Measurements from ENCODE around the gene CADPS. TPM values are rescaled to one million over a fixed set of nuclear protein-coding genes. Genes with fewer than 3 reads are reported as not detected.

CADPS gene
- total and polyA plus RNA-seq, 2 of the 4 experiments (the other 2 are of a cell fraction) = not detected

DNA sequence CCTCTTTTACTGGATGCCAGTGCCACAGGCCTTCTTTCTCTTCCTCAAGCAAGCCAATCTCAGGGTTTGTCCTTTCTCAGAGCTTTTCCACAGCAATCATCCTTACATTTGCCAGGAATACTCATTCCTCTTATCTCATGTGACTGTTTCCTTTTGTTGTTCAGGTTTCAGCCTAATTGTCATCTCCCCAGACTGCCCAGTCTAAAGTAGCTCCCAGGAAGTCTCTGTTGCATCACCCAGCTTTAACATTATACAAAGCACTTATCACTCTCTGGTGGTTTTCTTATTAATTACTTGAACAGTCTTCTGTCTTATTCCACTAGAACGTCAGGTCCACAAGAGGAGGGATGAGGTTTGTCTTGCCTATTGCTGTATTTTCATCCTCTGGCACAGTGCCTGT, 65.8 kb downstream of the CADPS start:
- Histone ChIP-seq H3K9me3 (ENCODE audit: control insufficient read depth, insufficient read depth, low read length) (no peaks in the 10 kb centered on the region), H3K4me2 (ENCODE audit: low read depth, low read length) (no peak overlapping the region), H4K8ac (ENCODE audit: low read depth in 2 of 2, low read length in 2 of 2) (no peak overlapping the region), H4K5ac (ENCODE audit: low read depth, low read length) (no peak overlapping the region), H3K27me3 (ENCODE audit: control insufficient read depth, insufficient read depth, low read length) (no peaks in the 10 kb centered on the region), H3K9me1 (ENCODE audit: insufficient read depth, low read length) (no peaks in the 10 kb centered on the region), H2AK9ac (replicated peaks; ENCODE audit: low read depth, low read length, poor library complexity) (no peak overlapping the region), H3K23ac (ENCODE audit: low read depth, low read length) (no peak overlapping the region), H4K20me1 (ENCODE audit: insufficient read depth, low read length) (no peaks in the 10 kb centered on the region), H3K36me3 (ENCODE audit: control insufficient read depth, insufficient read depth, low read length) (no peaks in the 10 kb centered on the region), H3K27ac (ENCODE audit: insufficient read depth, low read length) (no peak overlapping the region), H4K91ac (ENCODE audit: insufficient read depth, low read depth, low read length) (no peak overlapping the region), H3K4me1 (ENCODE audit: control insufficient read depth, insufficient read depth, low read length) (no peaks in the 10 kb centered on the region), H3K18ac (ENCODE audit: low read depth, low read length) (no peak overlapping the region), H3K9ac (ENCODE audit: low read depth, low read length) (no peak overlapping the region), H3K4ac (ENCODE audit: low read depth, low read length) (no peak overlapping the region), H2BK15ac (ENCODE audit: low read depth, low read length) (no peak overlapping the region), H2BK20ac (ENCODE audit: low read depth, low read length) (no peak overlapping the region), H3K79me1 (ENCODE audit: low read depth in 1 of 2, low read length in 2 of 2) (no peaks in the 10 kb centered on the region), H2BK5ac (ENCODE audit: low read depth, low read length, poor library complexity, severe bottlenecking) (no peak overlapping the region), H3K4me3 (ENCODE audit: insufficient read depth, low read depth, low read length) (no peak overlapping the region), H3K56ac (ENCODE audit: extremely low read depth, insufficient read depth, low read length) (no peak overlapping the region), H2BK120ac (ENCODE audit: low read depth, low read length) (no peak overlapping the region), H3K14ac (replicated peaks; ENCODE audit: low read depth, low read length) (no peak overlapping the region), H2AK5ac (ENCODE audit: low read depth, low read length) (no peak overlapping the region), H2AFZ (replicated peaks; ENCODE audit: low read length, poor library complexity) (no peak overlapping the region)
- ChIA-PET CTCF (no interaction called here), POLR2A (ENCODE audit: unreplicated experiment) (no interaction called here)
- in situ Hi-C loops (cut with MboI; ENCODE audit: low sequenced_read_pairs) = no loop called here
- no peak for TF ChIP-seq MAZ (IDR thresholded peaks at IDR 0.05; ENCODE audit: borderline replicate concordance, low read depth, low read length)
- no peak for TF ChIP-seq POLR2A (IDR thresholded peaks at IDR 0.05; ENCODE audit: low read depth, low read length)
- TF ChIP-seq RFX5 (IDR thresholded peaks at IDR 0.05; ENCODE audit: low read depth, low read length) = no peak
- TF ChIP-seq, protein P1, sequence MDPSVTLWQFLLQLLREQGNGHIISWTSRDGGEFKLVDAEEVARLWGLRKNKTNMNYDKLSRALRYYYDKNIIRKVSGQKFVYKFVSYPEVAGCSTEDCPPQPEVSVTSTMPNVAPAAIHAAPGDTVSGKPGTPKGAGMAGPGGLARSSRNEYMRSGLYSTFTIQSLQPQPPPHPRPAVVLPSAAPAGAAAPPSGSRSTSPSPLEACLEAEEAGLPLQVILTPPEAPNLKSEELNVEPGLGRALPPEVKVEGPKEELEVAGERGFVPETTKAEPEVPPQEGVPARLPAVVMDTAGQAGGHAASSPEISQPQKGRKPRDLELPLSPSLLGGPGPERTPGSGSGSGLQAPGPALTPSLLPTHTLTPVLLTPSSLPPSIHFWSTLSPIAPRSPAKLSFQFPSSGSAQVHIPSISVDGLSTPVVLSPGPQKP (IDR thresholded peaks at IDR 0.05; ENCODE audit: borderline replicate concordance, low read depth, low read length) = no peak
- no peak for TF ChIP-seq BHLHE40 (IDR thresholded peaks at IDR 0.05; ENCODE audit: low read depth, low read length)
- no peak for TF ChIP-seq FOS (IDR thresholded peaks at IDR 0.05; ENCODE audit: low read depth, low read length)
- no peak for TF ChIP-seq RCOR1 (IDR thresholded peaks at IDR 0.05; ENCODE audit: insufficient replicate concordance, low read length)
- no peak for TF ChIP-seq MAFK (IDR thresholded peaks at IDR 0.05; ENCODE audit: low read depth, low read length)
- no peak for TF ChIP-seq NFE2L2 (IDR thresholded peaks at IDR 0.05; ENCODE audit: low read depth, low read length)
- no peak for TF ChIP-seq RAD21 (IDR thresholded peaks at IDR 0.05; ENCODE audit: low read length)
- no peak for TF ChIP-seq CTCF (conservative IDR thresholded peaks at IDR 0.05; ENCODE audit: low read depth, low read length)
- TF ChIP-seq MXI1 (IDR thresholded peaks at IDR 0.05; ENCODE audit: borderline replicate concordance, low read depth, low read length) = no peak
- no peak for TF ChIP-seq SMC3 (IDR thresholded peaks at IDR 0.05; ENCODE audit: low read depth, low read length)
- TF ChIP-seq CEBPB (IDR thresholded peaks at IDR 0.05; ENCODE audit: low read depth, low read length) = no peak
- no peak for TF ChIP-seq USF2 (IDR thresholded peaks at IDR 0.05; ENCODE audit: low read depth, low read length)
- no peak for TF ChIP-seq CHD1 (IDR thresholded peaks at IDR 0.05; ENCODE audit: low read depth, low read length)
- no TSS peak for BruUV-seq (replicated peaks)
- no peak for ATAC-seq (ENCODE audit: low read depth)
- WGBS, 2 experiments (ENCODE audit: extremely low coverage in 2 of 2, insufficient read length in 1 of 2) = no CpG with 5 or more reads among the region's 1 CpG
- intact Hi-C loops (cut with micrococcal nuclease) = no loop called here
- DNase-seq = no peak
- dilution Hi-C loops (cut with HindIII; ENCODE audit: low sequenced_read_pairs, unreplicated experiment) = no loop called here
